ENCODE measurements around the gene PAXX. TPM values are rescaled to one million over a fixed set of nuclear protein-coding genes. Genes with fewer than 3 reads are reported as not detected.

PAXX gene
- total RNA-seq, 1 donor from 2014 or later: 53.1 TPM

DNA sequence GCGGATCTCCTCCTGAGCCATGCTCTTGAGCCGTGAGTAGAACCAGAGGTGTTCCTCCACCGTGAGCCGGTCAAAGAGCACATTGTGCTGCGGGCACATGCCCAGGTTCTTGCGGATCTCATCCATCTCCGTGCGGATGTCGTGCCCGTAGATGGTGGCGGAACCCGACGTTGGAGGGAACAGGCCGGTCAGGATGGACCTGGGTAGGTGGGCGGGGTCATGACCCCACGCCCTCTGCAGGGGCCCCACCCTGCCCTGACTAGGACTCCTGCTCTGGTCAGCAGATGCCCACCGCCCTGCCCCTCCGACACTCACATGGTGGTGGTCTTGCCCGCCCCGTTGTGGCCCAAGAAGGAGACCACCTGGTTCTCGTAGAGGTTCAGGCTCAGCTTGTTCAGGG lies 23.8 kb downstream of the PAXX start:
- Histone ChIP-seq H3K27ac (no peak overlapping the region), H3K4me1 (no peaks in the 10 kb centered on the region), H3K9me3 (no peaks in the 10 kb centered on the region), H3K36me3 (peaks cover 11% of the 10 kb centered on the region), H3K27me3 (no peaks in the 10 kb centered on the region), H3K4me3 (no peak overlapping the region)
- no peak for ATAC-seq
- intact Hi-C loops (cut with DNase I): no loop called here
- no peak for DNase-seq
- TF ChIP-seq, protein P1, sequence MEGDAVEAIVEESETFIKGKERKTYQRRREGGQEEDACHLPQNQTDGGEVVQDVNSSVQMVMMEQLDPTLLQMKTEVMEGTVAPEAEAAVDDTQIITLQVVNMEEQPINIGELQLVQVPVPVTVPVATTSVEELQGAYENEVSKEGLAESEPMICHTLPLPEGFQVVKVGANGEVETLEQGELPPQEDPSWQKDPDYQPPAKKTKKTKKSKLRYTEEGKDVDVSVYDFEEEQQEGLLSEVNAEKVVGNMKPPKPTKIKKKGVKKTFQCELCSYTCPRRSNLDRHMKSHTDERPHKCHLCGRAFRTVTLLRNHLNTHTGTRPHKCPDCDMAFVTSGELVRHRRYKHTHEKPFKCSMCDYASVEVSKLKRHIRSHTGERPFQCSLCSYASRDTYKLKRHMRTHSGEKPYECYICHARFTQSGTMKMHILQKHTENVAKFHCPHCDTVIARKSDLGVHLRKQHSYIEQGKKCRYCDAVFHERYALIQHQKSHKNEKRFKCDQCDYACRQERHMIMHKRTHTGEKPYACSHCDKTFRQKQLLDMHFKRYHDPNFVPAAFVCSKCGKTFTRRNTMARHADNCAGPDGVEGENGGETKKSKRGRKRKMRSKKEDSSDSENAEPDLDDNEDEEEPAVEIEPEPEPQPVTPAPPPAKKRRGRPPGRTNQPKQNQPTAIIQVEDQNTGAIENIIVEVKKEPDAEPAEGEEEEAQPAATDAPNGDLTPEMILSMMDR (IDR thresholded peaks at IDR 0.05): no peak

DNA sequence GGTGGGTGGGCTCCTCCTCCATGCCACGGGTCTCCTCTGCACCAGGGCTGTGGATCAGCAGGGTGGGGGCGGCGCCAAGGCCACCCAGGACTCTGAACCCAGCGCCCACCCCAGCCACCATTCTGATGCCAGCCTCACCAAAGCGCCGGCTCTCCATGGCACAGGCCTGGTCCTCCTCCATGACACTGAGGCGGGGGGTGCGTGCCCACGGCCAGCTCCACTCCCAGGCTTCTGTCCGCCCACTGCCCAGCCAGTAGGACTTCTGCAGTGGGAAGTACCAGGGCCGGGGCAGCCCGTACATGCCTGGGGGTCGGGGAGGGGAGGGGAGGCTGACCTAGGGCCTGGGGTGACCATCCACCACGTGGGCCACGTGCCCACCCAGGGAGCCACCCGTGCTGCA lies 24.2 kb downstream of the PAXX start:
- no peaks in the 10 kb centered on the region for H3K4me1 ChIP-seq
- DNase-seq (no peak), ATAC-seq (no peak)
- peaks cover 11% of the 10 kb centered on the region for H3K36me3 ChIP-seq
- no peaks in the 10 kb centered on the region for H3K9me3 ChIP-seq
- TF ChIP-seq, protein P1 (IDR thresholded peaks at IDR 0.05): no peak
- H3K4me3 ChIP-seq: no peak overlapping the region
- intact Hi-C loops (cut with DNase I): no loop called here
- H3K27me3 ChIP-seq: no peaks in the 10 kb centered on the region
- H3K27ac ChIP-seq: no peak overlapping the region

- peaks cover 11% of the 10 kb centered on the region for H3K36me3 ChIP-seq
Observed at GRCh38 chr9:137017071-137017470, 24.8 kb downstream of the PAXX start.

DNA sequence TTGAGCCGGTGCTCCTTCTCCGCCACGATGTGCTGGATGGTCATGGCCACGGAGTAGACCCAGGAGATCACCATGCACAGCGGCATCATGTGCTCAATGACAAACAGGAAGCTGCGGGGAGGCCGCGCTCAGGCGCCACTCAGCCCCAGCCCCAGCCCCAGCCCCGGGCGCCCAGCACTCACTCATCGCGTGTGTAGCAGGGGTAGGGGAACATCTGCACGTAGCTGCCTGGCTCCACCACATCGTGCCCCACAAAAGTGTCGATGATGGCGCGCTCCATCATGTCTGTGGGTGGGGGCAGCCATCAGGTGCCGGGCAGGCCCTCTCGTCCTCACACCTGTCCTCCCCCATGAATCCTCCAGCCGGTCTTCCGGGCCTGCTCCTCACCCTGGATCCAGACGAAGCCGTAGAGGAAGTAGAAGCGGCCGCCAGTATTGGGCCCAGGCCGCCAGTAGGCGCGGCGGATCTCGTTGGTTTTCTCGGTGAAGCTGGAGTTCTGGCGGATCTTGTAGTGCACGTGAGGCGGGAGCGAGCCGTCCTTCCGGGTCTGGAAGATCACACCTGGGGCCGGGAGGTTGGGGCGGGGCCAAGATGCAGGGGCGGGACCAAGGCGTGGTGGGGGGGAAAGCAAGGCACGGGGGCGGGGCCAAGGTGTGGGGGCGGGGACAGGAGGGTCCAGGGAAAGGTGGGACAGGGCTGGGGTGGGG lies 25.7 kb downstream of the PAXX start:
- DNase-seq: no peak
- intact Hi-C loops (cut with DNase I): no loop called here
- no peak for ATAC-seq
- H3K27me3 ChIP-seq: no peaks in the 10 kb centered on the region
- H3K27ac ChIP-seq: no peak overlapping the region
- TF ChIP-seq, protein P1 (IDR thresholded peaks at IDR 0.05): no peak
- no peak overlapping the region for H3K4me3 ChIP-seq
- H3K36me3 ChIP-seq: peaks cover 11% of the 10 kb centered on the region
- no peaks in the 10 kb centered on the region for H3K9me3 ChIP-seq
- no peaks in the 10 kb centered on the region for H3K4me1 ChIP-seq

More at GRCh38 chr9:137017071-137017470, 24.8 kb downstream of the PAXX start:
- TF ChIP-seq, protein P1 (IDR thresholded peaks at IDR 0.05): no peak
- Histone ChIP-seq H3K4me1 (no peaks in the 10 kb centered on the region), H3K27me3 (no peaks in the 10 kb centered on the region), H3K4me3 (no peak overlapping the region), H3K9me3 (no peaks in the 10 kb centered on the region), H3K27ac (no peak overlapping the region)
- ATAC-seq (no peak), DNase-seq (no peak)
- intact Hi-C loops (cut with DNase I): no loop called here

GRCh38 chr9:137018761-137019559 lies 26.7 kb downstream of the PAXX start:
- Histone ChIP-seq H3K4me3 (no peak overlapping the region), H3K27me3 (no peaks in the 10 kb centered on the region), H3K27ac (no peak overlapping the region), H3K4me1 (no peaks in the 10 kb centered on the region), H3K36me3 (peaks cover 11% of the 10 kb centered on the region), H3K9me3 (no peaks in the 10 kb centered on the region)
- ATAC-seq (no peak), DNase-seq (no peak)
- TF ChIP-seq, protein P1 (IDR thresholded peaks at IDR 0.05): no peak
- intact Hi-C loops (cut with DNase I): no loop called here
